Measurements from ENCODE around the gene CLEC10A.
"Not testable (repeated sequence)": the region's sequence is repeated elsewhere in the genome, so short reads cannot be mapped to it uniquely, and the experiment has no call there.

DNA sequence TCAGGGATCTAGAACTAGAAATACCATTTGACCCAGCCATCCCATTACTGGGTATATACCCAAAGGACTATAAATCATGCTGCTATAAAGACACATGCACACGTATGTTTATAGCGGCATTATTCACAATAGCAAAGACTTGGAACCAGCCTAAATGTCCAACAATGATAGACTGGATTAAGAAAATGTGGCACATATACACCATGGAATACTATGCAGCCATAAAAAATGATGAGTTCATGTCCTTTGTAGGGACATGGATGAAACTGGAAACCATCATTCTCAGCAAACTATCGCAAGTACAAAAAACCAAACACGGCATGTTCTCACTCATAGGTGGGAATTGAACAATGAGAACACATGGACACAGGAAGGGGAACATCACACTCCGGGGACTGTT is 47.5 kb upstream of the CLEC10A start:
- TF ChIP-seq, protein P1, sequence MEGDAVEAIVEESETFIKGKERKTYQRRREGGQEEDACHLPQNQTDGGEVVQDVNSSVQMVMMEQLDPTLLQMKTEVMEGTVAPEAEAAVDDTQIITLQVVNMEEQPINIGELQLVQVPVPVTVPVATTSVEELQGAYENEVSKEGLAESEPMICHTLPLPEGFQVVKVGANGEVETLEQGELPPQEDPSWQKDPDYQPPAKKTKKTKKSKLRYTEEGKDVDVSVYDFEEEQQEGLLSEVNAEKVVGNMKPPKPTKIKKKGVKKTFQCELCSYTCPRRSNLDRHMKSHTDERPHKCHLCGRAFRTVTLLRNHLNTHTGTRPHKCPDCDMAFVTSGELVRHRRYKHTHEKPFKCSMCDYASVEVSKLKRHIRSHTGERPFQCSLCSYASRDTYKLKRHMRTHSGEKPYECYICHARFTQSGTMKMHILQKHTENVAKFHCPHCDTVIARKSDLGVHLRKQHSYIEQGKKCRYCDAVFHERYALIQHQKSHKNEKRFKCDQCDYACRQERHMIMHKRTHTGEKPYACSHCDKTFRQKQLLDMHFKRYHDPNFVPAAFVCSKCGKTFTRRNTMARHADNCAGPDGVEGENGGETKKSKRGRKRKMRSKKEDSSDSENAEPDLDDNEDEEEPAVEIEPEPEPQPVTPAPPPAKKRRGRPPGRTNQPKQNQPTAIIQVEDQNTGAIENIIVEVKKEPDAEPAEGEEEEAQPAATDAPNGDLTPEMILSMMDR (IDR thresholded peaks at IDR 0.05): not testable (repeated sequence)
- not testable (repeated sequence) for TF ChIP-seq POLR2A (IDR thresholded peaks at IDR 0.05)
